ENCODE measurements around the gene CCNY. TPM values are rescaled to one million over a fixed set of nuclear protein-coding genes. Genes with fewer than 3 reads are reported as not detected.

Gene CCNY
- total RNA-seq, 1 donor from 2014 or later: 68.7 TPM

DNA sequence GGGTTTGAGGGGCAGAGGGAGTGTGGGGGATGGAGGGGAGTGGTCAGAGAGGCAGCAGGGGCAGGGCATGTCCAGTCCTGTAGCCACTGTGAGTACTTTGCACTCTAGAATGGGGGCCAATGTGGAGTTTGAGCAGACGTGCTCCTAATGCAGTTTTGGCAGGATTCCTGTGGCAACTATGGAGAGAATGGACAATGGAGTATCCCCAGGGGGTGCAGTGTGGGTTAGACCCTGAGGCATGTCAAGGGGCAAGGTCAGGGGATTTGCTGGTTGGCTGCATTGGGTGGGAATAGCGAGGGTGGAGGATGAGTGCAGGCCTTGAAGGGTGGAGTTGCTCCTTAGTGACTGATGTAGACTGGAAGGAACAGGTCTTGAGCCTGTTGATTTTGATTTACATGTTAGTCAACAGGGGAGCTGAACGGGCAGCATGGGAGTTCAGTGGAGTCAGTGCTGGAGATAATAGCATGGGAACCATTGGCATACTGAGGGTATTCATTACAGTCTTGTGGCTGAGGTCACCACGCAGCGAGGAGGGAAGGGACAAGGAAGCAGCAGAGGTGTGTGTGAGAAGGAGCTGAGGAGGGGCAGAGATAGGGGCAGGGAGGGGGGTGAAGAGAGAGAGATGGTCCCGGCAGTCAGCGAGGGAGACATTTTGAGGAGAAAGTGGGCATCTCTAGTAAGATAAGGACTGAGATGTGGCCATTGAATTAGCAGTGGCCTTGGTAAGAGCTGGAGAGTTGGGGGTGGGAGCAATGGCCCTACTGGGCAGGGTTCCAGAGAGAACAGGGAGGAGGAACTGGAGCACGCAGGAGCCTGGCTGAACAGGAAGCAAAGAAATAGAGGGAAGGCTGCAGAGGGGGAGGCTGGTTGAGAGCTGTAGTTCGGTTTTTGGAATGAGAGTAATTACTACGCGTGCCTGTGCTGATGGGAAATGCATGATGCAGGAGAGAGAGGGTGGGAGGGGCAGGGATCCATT, 112.7 kb downstream of the CCNY start:
- DNase-seq (ENCODE audit: low spot score): no peak
- Mint-ChIP-seq H3K36me3 (ENCODE audit: low read depth) (no peaks in the 10 kb centered on the region), H3K27ac (ENCODE audit: unreplicated experiment) (peak overlapping the region; percentile 71), H3K4me3 (ENCODE audit: unreplicated experiment) (no peak overlapping the region), H3K9me3 (ENCODE audit: low read depth) (peaks cover 5% of the 10 kb centered on the region), H3K27me3 (ENCODE audit: low read depth) (no peaks in the 10 kb centered on the region), H3K4me1 (ENCODE audit: low read depth) (peaks cover 81% of the 10 kb centered on the region)
- TF ChIP-seq, protein P1, sequence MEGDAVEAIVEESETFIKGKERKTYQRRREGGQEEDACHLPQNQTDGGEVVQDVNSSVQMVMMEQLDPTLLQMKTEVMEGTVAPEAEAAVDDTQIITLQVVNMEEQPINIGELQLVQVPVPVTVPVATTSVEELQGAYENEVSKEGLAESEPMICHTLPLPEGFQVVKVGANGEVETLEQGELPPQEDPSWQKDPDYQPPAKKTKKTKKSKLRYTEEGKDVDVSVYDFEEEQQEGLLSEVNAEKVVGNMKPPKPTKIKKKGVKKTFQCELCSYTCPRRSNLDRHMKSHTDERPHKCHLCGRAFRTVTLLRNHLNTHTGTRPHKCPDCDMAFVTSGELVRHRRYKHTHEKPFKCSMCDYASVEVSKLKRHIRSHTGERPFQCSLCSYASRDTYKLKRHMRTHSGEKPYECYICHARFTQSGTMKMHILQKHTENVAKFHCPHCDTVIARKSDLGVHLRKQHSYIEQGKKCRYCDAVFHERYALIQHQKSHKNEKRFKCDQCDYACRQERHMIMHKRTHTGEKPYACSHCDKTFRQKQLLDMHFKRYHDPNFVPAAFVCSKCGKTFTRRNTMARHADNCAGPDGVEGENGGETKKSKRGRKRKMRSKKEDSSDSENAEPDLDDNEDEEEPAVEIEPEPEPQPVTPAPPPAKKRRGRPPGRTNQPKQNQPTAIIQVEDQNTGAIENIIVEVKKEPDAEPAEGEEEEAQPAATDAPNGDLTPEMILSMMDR (IDR thresholded peaks at IDR 0.05): no peak

DNA sequence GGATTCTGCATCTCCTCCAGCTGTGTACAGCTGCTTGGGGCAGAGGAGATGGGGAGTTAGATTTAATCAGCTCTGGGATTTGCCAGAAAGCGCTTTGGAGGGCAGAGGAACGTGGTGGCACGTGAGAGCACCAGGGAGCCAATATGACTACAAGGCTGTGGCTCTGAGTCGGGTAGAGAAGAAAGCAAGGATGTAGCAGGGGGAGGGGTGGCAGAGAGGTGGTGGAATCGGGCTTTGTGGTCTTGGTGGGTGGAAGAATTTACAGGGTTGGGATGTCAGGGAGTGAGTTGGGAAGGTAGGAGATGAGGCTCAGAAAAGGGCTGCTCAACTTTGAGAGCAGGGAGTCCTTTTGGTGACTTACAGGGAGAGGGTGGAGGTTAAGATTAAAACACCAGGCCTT, 113.6 kb downstream of the CCNY start:
- H3K27ac Mint-ChIP-seq (ENCODE audit: unreplicated experiment): peak overlapping the region; percentile 52

DNA sequence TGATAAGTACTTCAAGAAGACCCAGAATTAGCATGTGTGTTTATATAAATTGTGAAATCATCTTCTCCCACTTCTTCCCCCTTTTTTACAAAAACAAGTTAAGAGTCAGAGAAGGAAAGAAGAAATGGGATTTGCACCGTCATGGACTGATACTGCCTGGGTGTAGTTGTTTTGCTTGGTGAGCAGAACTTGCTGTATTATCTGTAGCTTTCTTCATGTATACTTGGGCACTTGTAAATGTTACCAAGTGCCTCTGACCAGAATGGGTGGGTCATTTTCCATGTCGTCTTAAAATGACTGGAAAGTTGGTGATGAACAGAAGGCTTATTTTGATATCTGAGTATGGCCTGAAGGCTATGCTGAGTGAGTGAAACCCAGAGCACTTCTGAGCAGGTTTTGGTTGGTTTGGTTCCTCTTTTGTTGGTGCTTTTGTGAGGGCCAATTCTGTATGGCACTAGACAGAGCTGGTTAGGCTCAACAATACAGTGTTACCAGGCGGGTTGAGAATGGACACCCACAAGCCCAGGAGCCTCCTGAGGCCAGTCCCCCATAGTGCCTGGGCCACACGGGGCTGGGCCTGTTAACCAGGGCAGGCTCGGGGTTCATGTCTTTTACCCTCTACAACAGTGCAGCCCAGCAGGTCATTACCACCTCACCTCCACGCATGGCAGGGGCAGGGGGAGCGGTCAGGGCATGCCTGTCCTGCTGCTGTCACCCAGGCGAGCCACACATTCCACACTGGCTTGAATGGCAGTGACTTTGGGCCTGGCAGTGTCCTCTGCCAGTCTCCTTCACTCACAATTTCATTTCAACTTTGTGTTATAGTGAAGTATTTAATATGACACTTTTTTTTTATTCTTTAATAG, 115.1 kb downstream of the CCNY start:
- H3K4me3 Mint-ChIP-seq (ENCODE audit: unreplicated experiment): no peak overlapping the region
- peak overlapping the region; percentile 70 for H3K27ac Mint-ChIP-seq (ENCODE audit: unreplicated experiment)
- H3K9me3 Mint-ChIP-seq (ENCODE audit: low read depth): no peaks in the 10 kb centered on the region
- no peak for DNase-seq (ENCODE audit: low spot score)
- H3K4me1 Mint-ChIP-seq (ENCODE audit: low read depth): peaks cover 84% of the 10 kb centered on the region
- no peaks in the 10 kb centered on the region for H3K36me3 Mint-ChIP-seq (ENCODE audit: low read depth)
- H3K27me3 Mint-ChIP-seq (ENCODE audit: low read depth): no peaks in the 10 kb centered on the region
- TF ChIP-seq, protein P1 (IDR thresholded peaks at IDR 0.05): no peak

More for the DNA sequence above, 113.6 kb downstream of the CCNY start:
- Mint-ChIP-seq H3K4me1 (ENCODE audit: low read depth) (peaks cover 88% of the 10 kb centered on the region), H3K4me3 (ENCODE audit: unreplicated experiment) (no peak overlapping the region), H3K27me3 (ENCODE audit: low read depth) (no peaks in the 10 kb centered on the region), H3K36me3 (ENCODE audit: low read depth) (no peaks in the 10 kb centered on the region), H3K9me3 (ENCODE audit: low read depth) (peaks cover under 1% of the 10 kb centered on the region)
- TF ChIP-seq, protein P1 (IDR thresholded peaks at IDR 0.05): no peak
- DNase-seq (ENCODE audit: low spot score): no peak

DNA sequence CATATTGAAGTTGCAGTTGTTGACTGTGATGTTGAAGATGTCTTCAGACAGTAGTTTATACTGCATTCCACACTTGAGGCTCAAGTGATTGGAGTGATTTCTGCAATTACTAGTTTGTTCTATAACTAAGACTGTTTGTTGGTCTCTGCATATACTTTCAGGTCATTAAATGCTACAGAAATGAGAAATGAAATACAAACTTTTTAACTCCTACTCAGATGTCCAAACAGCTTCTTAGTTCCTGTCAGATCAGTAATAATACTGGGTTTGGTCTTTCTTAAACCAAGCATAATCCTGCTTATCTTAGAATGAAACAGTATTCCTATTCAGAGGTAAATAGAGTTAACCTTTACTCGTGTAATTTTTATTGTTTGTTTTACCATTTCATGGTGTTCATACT, 115.9 kb downstream of the CCNY start:
- no peaks in the 10 kb centered on the region for H3K36me3 Mint-ChIP-seq (ENCODE audit: low read depth)
- no peak for DNase-seq (ENCODE audit: low spot score)
- no peaks in the 10 kb centered on the region for H3K27me3 Mint-ChIP-seq (ENCODE audit: low read depth)
- no peak overlapping the region for H3K4me3 Mint-ChIP-seq (ENCODE audit: unreplicated experiment)
- no peak overlapping the region for H3K27ac Mint-ChIP-seq (ENCODE audit: unreplicated experiment)
- TF ChIP-seq, protein P1 (IDR thresholded peaks at IDR 0.05): no peak
- H3K9me3 Mint-ChIP-seq (ENCODE audit: low read depth): no peaks in the 10 kb centered on the region
- peaks cover 77% of the 10 kb centered on the region for H3K4me1 Mint-ChIP-seq (ENCODE audit: low read depth)

DNA sequence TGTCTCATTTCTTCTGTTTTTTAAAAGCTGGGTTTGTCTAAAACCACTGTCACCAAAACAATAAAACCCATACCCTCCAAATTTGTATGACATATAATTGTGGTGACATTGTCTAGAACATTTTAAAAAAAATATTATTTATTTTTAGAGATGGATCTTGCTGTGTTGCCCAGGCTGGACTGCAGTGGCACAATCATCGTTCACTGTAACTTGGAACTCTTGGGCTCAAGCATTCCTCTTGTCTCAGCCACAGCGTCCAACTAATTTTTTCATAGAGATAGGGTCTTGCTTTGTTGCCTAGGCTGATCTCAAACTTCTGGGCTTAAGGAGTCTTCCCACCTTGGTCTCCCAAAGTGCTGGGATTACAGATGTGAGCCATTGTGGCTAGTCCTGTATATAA, 116.5 kb downstream of the CCNY start:
- TF ChIP-seq, protein P1 (IDR thresholded peaks at IDR 0.05): no peak
- no peak for DNase-seq (ENCODE audit: low spot score)
- Mint-ChIP-seq H3K27ac (ENCODE audit: unreplicated experiment) (no peak overlapping the region), H3K4me3 (ENCODE audit: unreplicated experiment) (no peak overlapping the region), H3K4me1 (ENCODE audit: low read depth) (peaks cover 74% of the 10 kb centered on the region), H3K36me3 (ENCODE audit: low read depth) (no peaks in the 10 kb centered on the region), H3K9me3 (ENCODE audit: low read depth) (no peaks in the 10 kb centered on the region), H3K27me3 (ENCODE audit: low read depth) (no peaks in the 10 kb centered on the region)

Data from chondrocyte (in vitro differentiated cells).